Vagina (tissue), 2 donors: ENCODE measurements around the gene COL6A1.
A peak's percentile ranks its signal among the peaks of the same experiment; 100 is the strongest.

Experiments used
- CTCF ChIP-seq, 3 experiments: fragments of 450-650 bp in 2 of 3; fragments of 200-600 bp in 1 of 3; sonication (generic) in 1 of 3; IDR thresholded peaks; one replicate each; pipeline ENCODE4 v1.5.1; 2017 to 2019; ENCODE audit warnings: antibody characterized with exemption in 3 of 3, mild to moderate bottlenecking in 2 of 3, moderate library complexity in 2 of 3
- POLR2A ChIP-seq, 2 donors: fragments of 450-650 bp; IDR thresholded peaks; one replicate each; pipeline ENCODE4 v1.6.1; 2017; ENCODE audit warnings: antibody characterized with exemption in 2 of 2, mild to moderate bottlenecking in 2 of 2, moderate library complexity in 2 of 2
- POLR2AphosphoS5 ChIP-seq, 2 donors: sonication (generic); formaldehyde crosslinking; IDR thresholded peaks; one replicate each; pipeline ENCODE4 v1.9.0; 2017; ENCODE audit warnings: antibody characterized with exemption in 2 of 2, mild to moderate bottlenecking in 2 of 2, low read depth in 1 of 2; ENCODE audit not compliant: insufficient read depth in 1 of 2

GRCh38 chr21:46000731-46001641, 19.4 kb downstream of the COL6A1 start:
- no peak for TF ChIP-seq CTCF (IDR thresholded peaks at IDR 0.05)
- TF ChIP-seq POLR2A (IDR thresholded peaks at IDR 0.05): no peak
- peak in 1 of 2 donors; percentile 47 for TF ChIP-seq POLR2AphosphoS5 (IDR thresholded peaks at IDR 0.05; ENCODE audit: insufficient read depth in 1 of 2, low read depth in 1 of 2)
